GM12878 (cell line): Measurements from ENCODE around the gene SPATA32.
"Not testable (repeated sequence)": the region's sequence is repeated elsewhere in the genome, so short reads cannot be mapped to it uniquely, and the experiment has no call there.

ENCODE experiments used
- CTCF ChIP-seq, 3 experiments: IDR thresholded peaks in 2 of 3; conservative IDR thresholded peaks in 1 of 3; 2 replicates each; pipeline ENCODE4 v1.5.1; 2011; ENCODE audit warnings: low read depth in 3 of 3, low read length in 3 of 3, mild to moderate bottlenecking in 3 of 3, control low read depth in 2 of 3, moderate library complexity in 2 of 3, inconsistent platforms in 1 of 3, mixed read lengths in 1 of 3; ENCODE audit not compliant: control insufficient read depth in 2 of 3, insufficient read depth in 1 of 3; ENCODE audit errors: extremely low read depth in 1 of 3
- ELK1 ChIP-seq: IDR thresholded peaks from 2 replicates; pipeline ENCODE4 v1.6.1; 2012; ENCODE audit warnings: low read depth, low read length, improper control_type of control experiment
- MAX ChIP-seq: IDR thresholded peaks from 2 replicates; pipeline ENCODE4 v1.6.1; 2012; ENCODE audit warnings: low read depth, low read length, improper control_type of control experiment
- MEF2A ChIP-seq: IDR thresholded peaks from 2 replicates; pipeline ENCODE4 v1.6.1; 2011; ENCODE audit warnings: low read depth, mild to moderate bottlenecking, low read length, moderate library complexity; ENCODE audit not compliant: insufficient read depth
- MLLT1 ChIP-seq: fragments of 450-650 bp; IDR thresholded peaks from 2 replicates; pipeline ENCODE4 v1.6.1; 2016; ENCODE audit warnings: mild to moderate bottlenecking
- POLR2AphosphoS5 ChIP-seq: IDR thresholded peaks from 2 replicates; pipeline ENCODE4 v1.6.1; 2011; ENCODE audit warnings: mild to moderate bottlenecking, low read length, inconsistent platforms
- USF1 ChIP-seq: IDR thresholded peaks from 2 replicates; pipeline ENCODE4 v1.6.1; 2011; ENCODE audit warnings: borderline replicate concordance, low read depth, mild to moderate bottlenecking, moderate library complexity, mixed read lengths, low read length; ENCODE audit not compliant: insufficient read depth; ENCODE audit errors: extremely low read length

GRCh38 chr17:45302220-45302619 is 40.3 kb upstream of the SPATA32 start:
- not testable (repeated sequence) for TF ChIP-seq MEF2A; POLR2AphosphoS5; MAX; MLLT1; USF1; ELK1; CTCF (IDR thresholded peaks at IDR 0.05 in 2 of 3, conservative IDR thresholded peaks at IDR 0.05 in 1 of 3; ENCODE audit: control insufficient read depth in 2 of 3, extremely low read depth in 1 of 3, insufficient read depth in 1 of 3, low read depth in 3 of 3, low read length in 3 of 3)
